GM18907 (cell line): ENCODE data around the gene GSK3B.
"Not testable (repeated sequence)": the region's sequence is repeated elsewhere in the genome, so short reads cannot be mapped to it uniquely, and the experiment has no call there.

ENCODE experiments used
- ATAC-seq: cut with Tn5 transposase; IDR thresholded peaks from one replicate; pipeline ENCODE4 v1.9.1; 2021; ENCODE audit warnings: mild to moderate bottlenecking, moderate library complexity; ENCODE audit not compliant: unreplicated experiment

GSK3B gene

DNA sequence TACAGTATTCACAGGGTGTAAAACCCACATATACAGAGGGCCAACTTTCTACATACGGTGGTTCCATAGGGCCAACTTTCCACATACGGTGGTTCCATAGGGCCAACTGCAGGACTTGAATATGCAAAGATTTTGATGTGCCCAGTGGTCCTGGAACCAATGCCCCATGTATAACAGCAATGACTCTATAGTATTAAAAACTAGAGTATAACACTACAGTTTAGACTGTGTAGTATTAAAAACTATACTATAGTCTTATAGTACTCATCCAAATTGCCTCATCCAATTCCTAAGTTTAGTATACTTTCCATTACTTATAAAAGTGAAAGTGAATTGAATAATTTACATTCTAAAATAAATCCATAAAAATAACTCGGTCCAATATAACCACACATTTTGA lies 75.9 kb downstream of the GSK3B start:
- ATAC-seq = no peak

DNA sequence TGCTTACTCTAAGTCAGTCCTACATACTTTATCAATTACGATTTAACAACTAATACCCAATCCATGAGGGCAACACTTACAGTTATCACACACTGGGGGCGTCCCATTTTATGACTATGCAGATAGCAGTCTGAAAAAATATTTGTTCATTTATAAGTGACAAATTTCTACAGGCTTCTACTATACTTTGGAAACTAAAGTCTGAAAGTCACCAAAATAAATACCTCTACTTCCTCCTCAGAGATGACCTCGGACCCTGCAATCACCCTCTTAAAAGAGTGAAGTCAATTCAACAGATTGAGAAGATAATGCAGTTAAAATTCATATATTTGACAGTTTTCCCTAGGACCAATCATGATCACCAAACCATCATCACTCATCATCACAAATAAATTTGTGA lies 76.6 kb downstream of the GSK3B start:
- no peak for ATAC-seq

- ATAC-seq = no peak
Observed at GRCh38 chr3:120013481-120013880, 80.8 kb downstream of the GSK3B start.

- not testable (repeated sequence) for ATAC-seq
Observed at GRCh38 chr3:120005741-120006140, 88.5 kb downstream of the GSK3B start.

GRCh38 chr3:120004008-120004498 lies 90.2 kb downstream of the GSK3B start:
- not testable (repeated sequence) for ATAC-seq

DNA sequence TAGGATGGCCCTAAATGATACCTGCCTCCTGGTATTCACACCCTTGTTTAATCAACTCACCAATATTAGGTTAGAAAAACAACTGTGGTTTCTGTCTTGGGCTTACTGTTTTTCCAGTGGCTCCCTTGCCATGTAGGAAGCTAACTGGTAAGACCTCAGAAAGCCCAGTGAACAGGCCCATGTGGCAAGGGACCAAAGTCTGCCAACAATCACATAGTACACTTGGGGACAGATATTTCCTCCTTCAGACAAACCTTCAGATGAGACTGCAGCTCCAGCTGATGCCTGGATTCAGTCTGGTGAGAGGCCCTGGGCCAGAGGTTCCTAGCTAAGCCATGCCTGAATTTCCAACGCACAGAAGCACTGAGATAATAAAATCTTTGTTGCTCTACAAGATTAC lies 96.1 kb downstream of the GSK3B start:
- ATAC-seq = no peak

GRCh38 chr3:119990888-119991287 lies 103.4 kb downstream of the GSK3B start:
- no peak for ATAC-seq

- ATAC-seq = no peak
Observed at GRCh38 chr3:119989981-119990655, 104.1 kb downstream of the GSK3B start.

DNA sequence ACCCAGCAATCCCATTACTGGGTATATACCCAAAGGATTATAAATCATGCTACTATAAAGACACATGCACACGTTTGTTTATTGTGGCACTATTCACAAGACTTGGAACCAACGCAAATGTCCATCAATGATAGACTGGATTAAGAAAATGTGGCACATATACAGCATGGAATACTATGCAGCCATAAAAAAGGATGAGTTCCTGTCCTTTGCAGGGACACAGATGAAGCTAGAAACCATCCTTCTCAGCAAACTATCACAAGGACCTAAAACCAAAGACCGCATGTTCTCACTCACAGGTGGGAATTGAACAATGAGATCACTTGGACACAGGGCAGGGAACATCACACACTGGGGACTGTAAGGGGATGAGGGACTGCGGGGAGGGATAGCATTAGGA lies 107.4 kb downstream of the GSK3B start:
- ATAC-seq = not testable (repeated sequence)

DNA sequence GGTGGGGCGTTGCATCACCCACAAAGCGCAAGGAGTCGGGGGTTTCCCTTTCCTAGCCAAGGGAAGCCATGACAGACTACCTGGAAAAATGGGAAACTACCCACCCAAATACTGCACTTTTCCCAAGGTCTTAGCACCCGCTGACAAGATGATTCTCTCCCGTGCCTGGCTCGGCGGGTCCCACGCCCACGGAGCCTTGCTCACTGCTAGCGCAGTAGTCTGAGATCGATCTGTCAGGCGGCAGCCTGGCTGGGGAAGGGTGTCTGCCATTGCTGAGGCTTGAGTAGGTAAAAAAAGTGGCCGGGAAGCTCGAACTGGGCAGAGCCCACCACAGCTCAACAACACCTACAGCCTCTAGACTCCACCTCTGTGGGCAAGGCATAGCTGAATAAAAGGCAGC lies 112.9 kb downstream of the GSK3B start:
- no peak for ATAC-seq

DNA sequence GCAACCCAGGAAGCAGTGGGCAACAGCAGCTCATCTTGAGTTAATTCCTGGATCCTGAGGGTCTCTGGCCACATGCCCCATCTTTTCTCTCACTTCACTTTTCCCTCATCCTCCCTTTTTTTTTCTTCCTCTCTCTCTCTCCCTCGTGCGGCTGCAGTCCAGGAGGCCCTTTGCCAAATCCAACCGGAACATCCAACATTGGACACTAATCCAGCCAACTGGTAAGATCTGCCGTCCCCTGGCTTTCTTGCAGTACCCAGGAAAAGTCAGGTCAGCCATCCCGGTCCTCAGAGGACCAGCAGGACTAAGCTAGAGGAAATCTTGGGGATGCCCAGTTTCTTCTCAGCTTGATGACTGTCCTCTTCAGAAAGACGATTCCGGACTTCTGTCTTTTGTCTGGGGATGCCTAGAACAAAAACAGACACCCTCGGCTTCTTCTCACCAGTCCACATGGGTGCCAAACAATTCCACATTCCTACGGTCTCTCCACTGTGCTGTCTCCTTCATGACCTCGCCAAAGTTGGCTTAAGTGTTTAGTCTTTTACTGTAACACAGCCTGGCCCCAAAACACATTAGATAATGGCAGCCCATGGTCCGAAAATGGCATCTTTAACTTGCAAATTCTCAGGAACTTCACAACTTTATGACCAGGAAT lies 115.6 kb downstream of the GSK3B start:
- ATAC-seq = no peak

DNA sequence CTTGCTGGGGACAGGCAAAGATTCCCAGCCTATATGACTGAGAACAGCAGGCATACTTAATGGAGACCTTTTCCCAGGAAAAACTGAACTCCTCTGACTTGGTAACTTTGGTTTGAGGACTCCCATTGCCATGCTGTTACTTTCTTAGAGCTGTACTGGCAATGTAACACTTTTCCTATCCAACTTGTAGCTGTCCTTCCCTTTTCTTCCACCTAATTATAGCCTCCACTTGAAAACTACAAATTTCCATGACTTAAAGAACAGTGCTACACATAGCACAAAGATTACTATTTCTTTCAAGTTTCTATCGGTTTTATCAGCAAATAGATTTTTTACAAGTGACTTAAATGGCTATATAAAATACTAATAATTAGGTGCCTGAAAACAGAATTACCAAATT lies 116.9 kb downstream of the GSK3B start:
- no peak for ATAC-seq

DNA sequence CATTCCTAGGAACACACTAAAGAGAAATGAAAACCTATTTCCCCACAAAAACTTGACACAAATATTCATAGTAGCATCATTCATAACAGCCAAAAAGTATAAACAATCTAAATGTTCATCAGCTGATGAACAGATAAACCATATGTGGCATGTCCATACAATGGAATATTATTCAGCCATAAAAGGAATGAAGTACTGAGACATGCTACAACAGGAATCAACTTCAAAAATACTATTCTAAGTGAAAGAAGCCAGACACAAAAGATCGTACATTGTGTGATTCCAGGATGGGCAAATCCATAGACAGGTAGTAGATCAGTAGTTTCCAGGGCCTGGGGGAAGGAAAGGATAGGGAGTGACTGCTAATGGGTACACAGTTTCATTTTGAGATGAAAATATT lies 118.0 kb downstream of the GSK3B start:
- no peak for ATAC-seq

DNA sequence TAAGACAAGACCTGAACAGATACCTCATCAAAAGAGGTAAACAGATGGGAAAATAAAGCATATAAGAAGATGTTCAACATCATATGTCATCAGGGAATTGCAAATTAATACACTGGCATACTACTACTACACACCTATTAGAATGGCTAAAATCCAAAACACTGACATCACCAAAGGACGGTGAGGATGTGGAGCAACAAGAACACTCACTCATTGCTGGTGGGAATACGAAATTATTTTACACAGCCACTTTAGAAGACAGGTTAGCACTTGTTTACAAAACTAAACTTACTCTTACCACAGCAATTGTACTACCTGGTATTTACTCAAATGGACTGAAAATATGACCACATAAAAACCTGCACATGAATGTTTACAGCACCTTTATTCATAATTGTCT lies 119.6 kb downstream of the GSK3B start:
- no peak for ATAC-seq

DNA sequence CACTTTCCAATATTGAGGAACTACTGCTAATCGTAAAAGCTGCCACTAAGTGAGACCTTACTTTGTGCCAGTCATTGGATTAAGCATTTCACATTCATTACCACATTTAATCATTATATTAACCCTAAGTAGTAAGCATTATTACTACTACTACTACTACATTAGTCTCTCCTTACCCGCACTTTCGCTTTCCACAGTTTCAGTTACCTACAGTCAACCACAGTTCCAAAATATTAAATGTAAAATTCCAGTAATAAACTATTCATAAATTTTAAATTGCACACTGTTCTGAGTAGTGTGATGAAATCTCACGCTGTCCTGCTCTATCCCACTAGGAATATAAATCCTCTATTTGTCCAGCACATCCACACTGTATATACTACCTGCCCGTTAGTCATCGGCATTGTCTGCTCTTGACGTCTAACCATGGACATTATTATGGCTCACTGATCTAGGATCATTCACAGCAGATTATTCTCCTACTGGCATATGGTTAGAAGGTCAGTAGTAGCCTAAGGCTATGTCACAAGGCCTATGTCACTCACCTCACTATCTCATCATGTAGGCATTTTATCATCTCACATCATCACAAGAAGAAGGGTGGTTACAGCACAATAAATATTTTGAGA lies 121.1 kb downstream of the GSK3B start:
- ATAC-seq = no peak

GRCh38 chr3:119969759-119970158 lies 124.5 kb downstream of the GSK3B start:
- ATAC-seq = no peak

DNA sequence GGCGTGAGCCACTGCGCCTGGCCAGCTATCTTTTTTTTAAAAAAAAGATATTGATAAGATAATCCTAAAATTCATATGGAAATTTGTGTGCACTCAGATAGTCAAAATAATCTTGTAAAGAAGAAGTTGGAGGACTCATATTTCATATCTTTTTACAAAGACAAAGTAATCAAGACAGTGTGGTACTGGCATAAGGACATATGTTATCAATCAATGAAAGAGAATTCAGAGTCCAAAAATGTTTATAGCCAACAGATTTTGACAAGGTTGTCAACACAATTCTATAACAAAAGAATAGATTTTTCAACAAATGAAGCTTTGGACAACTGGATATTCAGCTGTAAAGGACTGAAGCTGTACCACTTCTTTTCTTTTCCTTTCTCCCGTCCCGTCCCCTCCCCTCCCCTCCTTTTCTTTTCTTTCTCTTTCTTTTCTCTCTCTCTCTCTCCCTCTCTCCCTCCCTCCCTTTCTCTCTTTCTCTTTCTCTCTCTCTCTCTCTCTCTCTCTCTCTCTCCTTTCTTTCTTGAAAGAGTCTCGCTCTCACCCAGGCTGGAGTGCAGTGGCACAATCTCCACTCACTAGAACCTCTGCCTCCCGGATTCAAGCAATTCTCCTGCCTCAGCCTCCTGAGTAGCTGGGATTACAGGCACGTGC lies 126.8 kb downstream of the GSK3B start:
- ATAC-seq = no peak

DNA sequence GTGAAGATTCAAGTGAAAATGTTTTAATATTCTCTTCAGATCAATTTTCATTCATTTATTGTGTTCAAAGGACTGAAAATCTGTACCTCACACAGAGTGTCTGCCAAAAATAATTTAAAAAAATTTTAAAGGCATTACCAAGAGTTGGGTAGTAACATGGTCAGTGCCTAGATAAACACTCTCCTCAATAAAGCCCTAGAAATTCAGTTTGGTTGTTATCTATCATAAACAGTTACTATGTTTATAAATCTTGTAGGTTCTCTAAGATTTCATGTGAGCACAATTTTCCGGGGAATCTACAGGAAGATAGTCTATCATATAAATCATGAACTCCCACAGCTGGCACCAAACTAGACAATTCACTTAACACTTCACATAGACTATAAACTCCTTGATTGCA lies 128.6 kb downstream of the GSK3B start:
- ATAC-seq = no peak

DNA sequence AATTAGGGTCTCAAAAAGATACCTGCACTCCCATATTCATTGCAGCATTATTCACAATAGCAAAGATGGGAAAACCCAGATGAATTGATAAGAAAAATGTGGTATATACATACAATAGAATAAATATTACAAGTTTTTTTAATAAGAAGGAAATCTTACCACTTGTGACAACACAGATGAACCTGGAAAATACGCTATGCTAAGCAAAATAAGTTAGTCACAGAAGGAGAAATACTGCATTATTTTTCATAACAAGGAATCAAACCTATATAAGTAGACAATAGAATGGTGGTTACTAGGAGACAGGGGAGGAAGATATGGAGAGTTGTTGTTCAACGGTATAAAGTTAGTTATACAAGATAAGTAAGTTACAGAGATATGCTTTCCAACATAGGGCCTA lies 130.0 kb downstream of the GSK3B start:
- ATAC-seq = no peak

- ATAC-seq = no peak
Observed at GRCh38 chr3:119955972-119956371, 138.3 kb downstream of the GSK3B start.

DNA sequence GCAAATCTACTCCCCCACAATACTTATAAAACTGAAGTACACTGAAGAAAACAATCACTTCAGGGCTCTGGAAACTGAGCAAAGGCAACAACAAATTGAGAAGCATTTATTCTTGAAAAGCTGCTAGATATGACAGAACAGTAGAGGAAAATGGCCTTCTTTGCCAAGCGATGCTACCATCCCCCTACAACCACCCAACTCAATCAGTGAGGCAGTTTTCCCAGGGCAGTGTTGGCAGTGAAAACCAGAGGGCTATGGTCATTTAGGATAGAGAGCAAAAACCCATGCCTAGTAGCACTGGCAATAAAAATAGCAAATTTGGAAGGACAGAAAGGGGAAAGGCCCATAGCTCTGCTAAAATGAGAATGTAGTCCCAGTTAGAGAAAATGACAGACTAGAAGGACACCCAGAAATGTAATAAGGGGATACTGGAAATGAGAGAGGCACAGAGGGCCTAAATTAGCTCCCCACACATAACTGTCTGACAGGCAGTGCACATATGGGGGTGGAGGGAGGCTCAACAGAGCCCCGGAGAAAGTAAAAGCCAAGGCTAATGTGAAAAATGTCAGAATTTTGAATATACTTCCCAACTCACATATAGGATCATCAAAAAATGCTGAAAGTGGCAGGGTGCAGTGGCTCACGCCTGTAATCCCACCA lies 143.5 kb downstream of the GSK3B start:
- no peak for ATAC-seq
